Right lobe of liver (tissue), 6 donors: Measurements from ENCODE around the gene IRAK1. TPM values are rescaled to one million over a fixed set of nuclear protein-coding genes. Genes with fewer than 3 reads are reported as not detected.
"Not testable (repeated sequence)": the region's sequence is repeated elsewhere in the genome, so short reads cannot be mapped to it uniquely, and the experiment has no call there.

Experiments used
- ATAC-seq, 4 donors: fragments of 200-7000 bp; cut with Tn5 transposase; one replicate each; pipeline ENCODE4 v1.9.1; 2020; ENCODE audit warnings: mild to moderate bottlenecking in 4 of 4, moderate library complexity in 4 of 4
- DNase-seq, 3 donors: peaks; one replicate each; pipeline ENCODE4 v3.0.0-alpha.2; 2020
- H3K27ac ChIP-seq, 3 donors: fragments of 200-600 bp; one replicate each; pipeline ENCODE4 v1.8.0; 2022
- H3K27me3 ChIP-seq, 2 donors: fragments of 200-600 bp; one replicate each; pipeline ENCODE4 v1.8.0; 2022
- H3K36me3 ChIP-seq, 4 donors: fragments of 200-600 bp; sonication (generic) in 1 of 4; one replicate each; pipeline versions ENCODE4 v1.5.1 to v1.8.0; 2017 to 2022; ENCODE audit warnings: control low read depth in 1 of 4
- H3K4me1 ChIP-seq, 4 donors: fragments of 200-600 bp; sonication (generic) in 1 of 4; one replicate each; pipeline versions ENCODE4 v1.5.1 to v1.8.0; 2017 to 2022; ENCODE audit warnings: control low read depth in 1 of 4
- H3K4me3 ChIP-seq, 3 donors: fragments of 200-600 bp; one replicate each; pipeline ENCODE4 v1.8.0; 2022
- H3K9me3 ChIP-seq, 4 donors: fragments of 200-600 bp; sonication (generic) in 1 of 4; one replicate each; pipeline versions ENCODE4 v1.5.1 to v1.8.0; 2017 to 2022; ENCODE audit warnings: control low read depth in 1 of 4
- POLR2A ChIP-seq: fragments of 450-650 bp; IDR thresholded peaks from one replicate; pipeline ENCODE4 v1.6.1; 2017; ENCODE audit warnings: antibody characterized with exemption, mild to moderate bottlenecking
- WGBS: methylation state at CpG from one replicate; pipeline ENCODE4 v1.1.6; 2018; ENCODE audit warnings: low coverage, low lambda C conversion rate; ENCODE audit not compliant: insufficient coverage; ENCODE audit errors: missing lambda C conversion rate; 5-methylcytosine and 5-hydroxymethylcytosine counted together
- intact Hi-C, 2 donors: fragments of 100-400 bp; cut with DNase I; formaldehyde crosslinking; loops; one replicate each; pipeline versions ENCODE4 v1.11.2 to v1.14.1; 2022
- total RNA-seq, 6 experiments: library from RNA; depleted of rRNA in 2 of 6; stranded (reverse); fragments of >200 nt in 2 of 6; fragmentation: NEBNext Ultra II Directional in 3 of 6; extraction: Animal tissue kit (Norgen Biotek cat#: 25700) in 3 of 6; gene quantifications; one replicate each; pipeline versions ENCODE4 v1.1.0 to v1.2.4, GENCODE V29; 2016 to 2023
- TF ChIP-seq, protein P1 (sequence below), 4 donors: fragments of 200-600 bp in 3 of 4; fragments of 450-650 bp in 1 of 4; IDR thresholded peaks; one replicate each; pipeline versions ENCODE4 v1.5.1 to v1.8.0; 2016 to 2022; ENCODE audit warnings: antibody characterized with exemption in 4 of 4, mild to moderate bottlenecking in 2 of 4
- donor health status: DM: no; HTN: yes; CAD: no.
- donor health status: DM: no; HTN: no; CAD: no.
- donor health status: DM: no; HTN: no; CAD: no.
- donor health status: DM: no; HTN: yes; CAD: no.
- donor health status: DM: no; HTN: yes; CAD: no.

Gene IRAK1
- total RNA-seq, 6 experiments from 2014 or later = 27.4 to 77.7 (median 41.4) TPM

DNA sequence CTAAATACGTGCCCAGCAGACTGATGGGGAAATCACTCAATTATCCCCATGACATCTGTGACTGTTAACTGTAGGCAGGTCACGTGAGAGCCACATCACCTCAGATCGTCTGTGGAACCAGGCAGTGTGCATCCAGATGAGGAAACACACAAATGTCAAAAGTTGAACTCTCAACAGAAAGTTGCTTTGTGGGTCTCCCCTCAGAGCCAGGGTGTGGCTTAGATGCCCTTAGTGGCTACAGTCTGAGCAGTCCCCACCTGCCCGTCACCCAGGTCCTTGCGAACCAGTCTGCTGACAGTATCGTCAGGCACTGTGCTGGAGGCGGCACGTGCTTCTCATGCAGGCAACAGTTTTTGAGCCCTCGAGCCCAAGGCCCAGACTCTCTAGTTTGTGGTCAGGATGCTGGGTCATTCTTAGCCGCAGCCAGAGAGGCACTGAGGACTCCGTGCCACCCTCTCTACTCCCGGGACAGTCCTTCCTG lies 36.3 kb downstream of the IRAK1 start:
- H3K27me3 ChIP-seq = no peaks in the 10 kb centered on the region
- no peak overlapping the region for H3K4me3 ChIP-seq
- peaks cover 0 to 14% (median 4%) of the 10 kb centered on the region in 4 donors for H3K4me1 ChIP-seq
- H3K27ac ChIP-seq = peak overlapping the region in 1 of 3 donors; percentile 44
- DNase-seq = no peak
- H3K36me3 ChIP-seq = no peaks in the 10 kb centered on the region
- no peak for TF ChIP-seq POLR2A
- TF ChIP-seq, protein P1, sequence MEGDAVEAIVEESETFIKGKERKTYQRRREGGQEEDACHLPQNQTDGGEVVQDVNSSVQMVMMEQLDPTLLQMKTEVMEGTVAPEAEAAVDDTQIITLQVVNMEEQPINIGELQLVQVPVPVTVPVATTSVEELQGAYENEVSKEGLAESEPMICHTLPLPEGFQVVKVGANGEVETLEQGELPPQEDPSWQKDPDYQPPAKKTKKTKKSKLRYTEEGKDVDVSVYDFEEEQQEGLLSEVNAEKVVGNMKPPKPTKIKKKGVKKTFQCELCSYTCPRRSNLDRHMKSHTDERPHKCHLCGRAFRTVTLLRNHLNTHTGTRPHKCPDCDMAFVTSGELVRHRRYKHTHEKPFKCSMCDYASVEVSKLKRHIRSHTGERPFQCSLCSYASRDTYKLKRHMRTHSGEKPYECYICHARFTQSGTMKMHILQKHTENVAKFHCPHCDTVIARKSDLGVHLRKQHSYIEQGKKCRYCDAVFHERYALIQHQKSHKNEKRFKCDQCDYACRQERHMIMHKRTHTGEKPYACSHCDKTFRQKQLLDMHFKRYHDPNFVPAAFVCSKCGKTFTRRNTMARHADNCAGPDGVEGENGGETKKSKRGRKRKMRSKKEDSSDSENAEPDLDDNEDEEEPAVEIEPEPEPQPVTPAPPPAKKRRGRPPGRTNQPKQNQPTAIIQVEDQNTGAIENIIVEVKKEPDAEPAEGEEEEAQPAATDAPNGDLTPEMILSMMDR (IDR thresholded peaks at IDR 0.05) = no peak
- intact Hi-C loops = no loop called here
- no peaks in the 10 kb centered on the region for H3K9me3 ChIP-seq
- no peak for ATAC-seq
- 71% methylated on average over 7 of the region's 12 CpGs for WGBS

DNA sequence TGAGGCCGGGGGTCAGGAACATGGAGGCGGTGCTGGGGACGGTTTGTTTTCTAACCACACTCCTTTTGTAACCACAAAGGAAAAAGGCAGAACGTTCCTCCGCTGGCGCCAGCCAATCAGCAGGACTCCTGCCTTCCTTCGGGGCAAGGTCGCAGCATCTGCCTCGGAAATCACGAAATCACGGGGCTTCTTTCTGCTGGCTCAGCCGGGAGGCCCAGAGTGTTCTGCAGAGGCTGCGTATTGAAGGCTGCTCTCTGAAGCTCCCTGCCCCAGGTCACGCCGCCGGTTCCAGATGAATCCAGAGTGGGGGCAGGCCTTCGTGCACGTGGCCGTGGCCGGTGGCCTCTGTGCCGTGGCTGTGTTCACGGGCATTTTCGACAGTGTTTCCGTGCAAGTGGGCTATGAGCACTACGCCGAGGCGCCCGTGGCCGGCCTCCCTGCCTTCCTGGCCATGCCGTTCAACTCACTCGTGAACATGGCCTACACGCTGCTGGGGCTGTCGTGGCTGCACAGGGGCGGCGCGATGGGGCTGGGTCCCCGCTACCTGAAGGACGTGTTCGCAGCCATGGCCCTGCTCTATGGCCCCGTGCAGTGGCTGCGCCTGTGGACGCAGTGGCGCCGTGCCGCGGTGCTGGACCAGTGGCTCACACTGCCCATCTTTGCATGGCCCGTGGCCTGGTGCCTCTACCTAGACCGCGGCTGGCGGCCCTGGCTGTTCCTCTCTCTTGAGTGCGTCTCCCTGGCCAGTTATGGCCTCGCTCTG lies 37.8 kb downstream of the IRAK1 start:
- Histone ChIP-seq H3K27ac (peak overlapping the region in 1 of 3 donors; percentile 40), H3K4me3 (no peak overlapping the region), H3K9me3 (no peaks in the 10 kb centered on the region), H3K27me3 (no peaks in the 10 kb centered on the region), H3K4me1 (peaks cover 0 to 14% (median 4%) of the 10 kb centered on the region in 4 donors), H3K36me3 (no peaks in the 10 kb centered on the region)
- DNase-seq = peak in 2 of 3 donors; percentile 52 to 59
- TF ChIP-seq, protein P1 (IDR thresholded peaks at IDR 0.05) = no peak
- no peak for TF ChIP-seq POLR2A
- 71% methylated on average over 6 of the region's 52 CpGs for WGBS
- peak in 3 of 4 donors; percentile 4 to 26 (median 15) for ATAC-seq
- intact Hi-C loops = no loop called here

DNA sequence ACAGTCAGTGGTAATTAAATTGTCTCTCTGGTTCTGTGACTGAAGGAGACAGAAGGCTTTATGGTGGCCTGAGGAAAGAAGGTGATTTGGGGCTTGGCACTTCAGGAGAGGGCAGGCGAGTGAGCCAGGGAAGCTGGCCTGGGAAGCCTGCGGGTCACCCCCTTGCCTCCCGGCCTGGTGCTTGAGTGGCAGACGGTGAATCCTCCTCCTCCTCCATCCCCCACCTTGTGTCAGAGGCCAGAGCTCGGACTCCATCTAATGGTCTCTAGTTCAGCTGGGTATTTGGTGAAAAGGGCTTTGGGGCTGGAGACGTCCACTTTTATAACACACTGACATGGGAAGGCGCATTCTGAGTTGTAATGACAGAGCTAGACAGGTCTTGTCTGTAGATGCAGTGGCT lies 38.5 kb downstream of the IRAK1 start:
- peak overlapping the region in 2 of 3 donors; percentile 43 to 56 for H3K27ac ChIP-seq
- H3K9me3 ChIP-seq = no peaks in the 10 kb centered on the region
- intact Hi-C loops = no loop called here
- no peaks in the 10 kb centered on the region for H3K36me3 ChIP-seq
- TF ChIP-seq, protein P1 (IDR thresholded peaks at IDR 0.05) = no peak
- no peak for TF ChIP-seq POLR2A
- H3K4me1 ChIP-seq = peaks cover 0 to 11% (median 4%) of the 10 kb centered on the region in 4 donors
- ATAC-seq (no peak), DNase-seq (no peak)
- H3K4me3 ChIP-seq = no peak overlapping the region
- 73% methylated on average over 7 of the region's 7 CpGs for WGBS
- no peaks in the 10 kb centered on the region for H3K27me3 ChIP-seq

DNA sequence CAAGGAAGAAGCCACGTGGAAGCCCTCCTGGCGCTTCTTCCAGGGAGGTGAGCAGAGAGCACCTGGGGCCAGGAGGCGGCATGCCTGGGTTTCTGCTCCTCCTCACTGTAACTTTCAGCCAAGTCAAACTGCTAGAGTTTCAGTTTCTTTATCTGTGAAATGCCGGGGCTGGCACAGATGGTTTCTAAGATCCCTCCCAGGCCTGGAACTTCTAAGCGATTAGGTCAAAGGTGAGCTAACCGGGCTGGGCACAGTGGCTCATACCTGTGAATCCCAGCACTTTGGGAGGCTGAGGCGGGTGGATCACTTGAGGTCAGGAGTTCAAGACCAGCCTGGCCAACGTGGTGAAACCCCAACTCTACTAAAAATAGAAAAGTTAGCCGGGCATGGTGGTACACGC lies 39.3 kb downstream of the IRAK1 start:
- H3K27me3 ChIP-seq, intact Hi-C loops, H3K36me3 ChIP-seq, H3K9me3 ChIP-seq, H3K4me3 ChIP-seq, H3K4me1 ChIP-seq: not testable (repeated sequence)
- WGBS = 16% methylated on average over 6 of the region's 10 CpGs
- H3K27ac ChIP-seq = peak overlapping the region in 1 of 3 donors; percentile 56
- ATAC-seq (peak; percentile 72 to 84 (median 76)), DNase-seq (peak in 1 of 3 donors; percentile 52)

DNA sequence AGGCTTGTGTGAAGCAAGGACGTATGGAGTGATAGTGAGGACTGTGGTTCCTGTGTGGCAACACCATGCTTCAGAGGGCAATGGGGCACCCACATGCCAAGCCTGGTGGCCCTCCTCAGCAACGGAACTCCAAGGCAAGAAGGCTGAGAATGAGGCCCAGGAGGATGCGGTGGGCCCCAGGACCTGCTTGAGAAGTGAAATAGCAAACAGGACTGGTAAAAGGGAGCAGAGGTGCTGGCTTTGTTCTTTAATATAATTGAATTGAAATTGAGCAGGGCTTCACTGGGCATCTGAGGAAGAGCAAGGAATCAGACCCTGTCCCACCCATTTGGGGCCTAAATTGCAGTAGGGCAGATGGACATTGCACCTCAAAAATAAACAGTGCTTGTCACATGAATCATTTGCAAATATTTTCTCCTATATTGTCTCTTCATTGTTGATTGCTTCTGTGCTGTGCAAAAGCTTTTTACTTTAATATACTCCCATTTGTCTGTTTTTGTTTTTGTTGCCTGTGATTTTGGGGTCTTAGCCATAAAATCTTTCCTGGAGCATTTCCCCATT lies 44.9 kb downstream of the IRAK1 start:
- DNase-seq (no peak), ATAC-seq (no peak)
- H3K4me3 ChIP-seq = no peak overlapping the region
- H3K36me3 ChIP-seq = no peaks in the 10 kb centered on the region
- intact Hi-C loops = no loop called here
- peaks cover 0 to 24% (median 2%) of the 10 kb centered on the region in 4 donors for H3K4me1 ChIP-seq
- H3K27me3 ChIP-seq = no peaks in the 10 kb centered on the region
- no peaks in the 10 kb centered on the region for H3K9me3 ChIP-seq
- TF ChIP-seq, protein P1 (IDR thresholded peaks at IDR 0.05) = no peak
- TF ChIP-seq POLR2A = no peak
- WGBS = 7% methylated on average over 2 of the region's 3 CpGs
- H3K27ac ChIP-seq = peak overlapping the region; percentile 98 to 99 (median 98)
